ENCODE measurements around the gene UBE2V1. TPM values are rescaled to one million over a fixed set of nuclear protein-coding genes. Genes with fewer than 3 reads are reported as not detected.

UBE2V1 gene
- total and polyA plus RNA-seq, 2 of the 13 experiments (the other 11 are each of a cell fraction or from before 2014, with no cell fraction given), result 81.3 to 132 TPM

DNA sequence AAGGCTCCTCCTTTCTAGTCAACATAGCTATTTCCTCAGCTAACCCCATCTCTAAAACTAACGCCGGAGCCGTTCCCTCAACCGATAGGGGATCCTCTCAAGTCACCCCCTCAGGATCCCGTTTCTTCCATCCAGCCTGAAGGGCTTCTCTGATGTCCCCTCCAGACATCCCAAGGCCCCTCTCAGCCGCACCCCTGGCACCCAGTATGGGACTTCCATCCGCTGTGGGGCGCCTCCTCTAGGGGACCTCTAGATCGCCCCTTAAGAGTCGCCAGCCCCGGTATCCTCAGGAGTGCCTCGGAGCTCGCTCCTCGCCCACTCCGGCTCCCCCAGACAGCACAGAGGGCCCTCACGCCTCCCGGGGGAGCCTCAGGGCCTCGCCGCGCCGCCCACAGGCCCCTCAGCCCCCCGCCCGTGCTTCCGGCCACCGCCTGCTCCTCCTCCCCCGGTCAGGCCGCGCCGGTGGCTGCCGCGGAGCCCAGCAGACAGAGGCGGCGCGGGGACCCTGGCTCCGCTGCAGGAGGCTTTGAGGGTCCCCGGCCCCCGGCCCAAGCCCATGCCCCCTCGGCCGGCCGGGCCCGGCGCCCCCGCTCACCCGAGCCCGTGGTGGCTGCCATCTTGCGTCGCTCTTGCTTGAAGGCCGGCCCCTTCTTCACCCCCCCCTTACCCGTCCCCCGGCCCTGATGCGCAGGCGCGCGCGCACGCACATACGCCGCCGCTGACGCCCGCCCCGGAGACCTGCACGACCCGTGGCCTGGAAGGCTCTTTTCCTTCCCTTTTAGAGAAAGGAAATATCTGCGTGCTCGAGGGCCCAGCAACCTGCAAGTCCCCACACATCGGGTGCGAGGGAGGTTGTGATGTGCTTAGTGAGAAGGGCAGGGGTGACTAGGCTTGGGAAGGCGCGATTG, at the start of gene UBE2V1 (continued):
- TF ChIP-seq, protein P1, sequence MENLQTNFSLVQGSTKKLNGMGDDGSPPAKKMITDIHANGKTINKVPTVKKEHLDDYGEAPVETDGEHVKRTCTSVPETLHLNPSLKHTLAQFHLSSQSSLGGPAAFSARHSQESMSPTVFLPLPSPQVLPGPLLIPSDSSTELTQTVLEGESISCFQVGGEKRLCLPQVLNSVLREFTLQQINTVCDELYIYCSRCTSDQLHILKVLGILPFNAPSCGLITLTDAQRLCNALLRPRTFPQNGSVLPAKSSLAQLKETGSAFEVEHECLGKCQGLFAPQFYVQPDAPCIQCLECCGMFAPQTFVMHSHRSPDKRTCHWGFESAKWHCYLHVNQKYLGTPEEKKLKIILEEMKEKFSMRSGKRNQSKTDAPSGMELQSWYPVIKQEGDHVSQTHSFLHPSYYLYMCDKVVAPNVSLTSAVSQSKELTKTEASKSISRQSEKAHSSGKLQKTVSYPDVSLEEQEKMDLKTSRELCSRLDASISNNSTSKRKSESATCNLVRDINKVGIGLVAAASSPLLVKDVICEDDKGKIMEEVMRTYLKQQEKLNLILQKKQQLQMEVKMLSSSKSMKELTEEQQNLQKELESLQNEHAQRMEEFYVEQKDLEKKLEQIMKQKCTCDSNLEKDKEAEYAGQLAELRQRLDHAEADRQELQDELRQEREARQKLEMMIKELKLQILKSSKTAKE (CRISPR knock-in tag; IDR thresholded peaks at IDR 0.05; ENCODE audit: borderline replicate concordance), result no peak
- TF ChIP-seq, protein P2, sequence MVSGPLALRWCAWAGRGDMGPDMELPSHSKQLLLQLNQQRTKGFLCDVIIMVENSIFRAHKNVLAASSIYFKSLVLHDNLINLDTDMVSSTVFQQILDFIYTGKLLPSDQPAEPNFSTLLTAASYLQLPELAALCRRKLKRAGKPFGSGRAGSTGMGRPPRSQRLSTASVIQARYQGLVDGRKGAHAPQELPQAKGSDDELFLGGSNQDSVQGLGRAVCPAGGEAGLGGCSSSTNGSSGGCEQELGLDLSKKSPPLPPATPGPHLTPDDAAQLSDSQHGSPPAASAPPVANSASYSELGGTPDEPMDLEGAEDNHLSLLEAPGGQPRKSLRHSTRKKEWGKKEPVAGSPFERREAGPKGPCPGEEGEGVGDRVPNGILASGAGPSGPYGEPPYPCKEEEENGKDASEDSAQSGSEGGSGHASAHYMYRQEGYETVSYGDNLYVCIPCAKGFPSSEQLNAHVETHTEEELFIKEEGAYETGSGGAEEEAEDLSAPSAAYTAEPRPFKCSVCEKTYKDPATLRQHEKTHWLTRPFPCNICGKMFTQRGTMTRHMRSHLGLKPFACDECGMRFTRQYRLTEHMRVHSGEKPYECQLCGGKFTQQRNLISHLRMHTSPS (CRISPR knock-in tag; IDR thresholded peaks at IDR 0.05; ENCODE audit: low read depth), result peak; percentile 1; the same call in 1 of the 2 replicates
- TF ChIP-seq, protein P3, sequence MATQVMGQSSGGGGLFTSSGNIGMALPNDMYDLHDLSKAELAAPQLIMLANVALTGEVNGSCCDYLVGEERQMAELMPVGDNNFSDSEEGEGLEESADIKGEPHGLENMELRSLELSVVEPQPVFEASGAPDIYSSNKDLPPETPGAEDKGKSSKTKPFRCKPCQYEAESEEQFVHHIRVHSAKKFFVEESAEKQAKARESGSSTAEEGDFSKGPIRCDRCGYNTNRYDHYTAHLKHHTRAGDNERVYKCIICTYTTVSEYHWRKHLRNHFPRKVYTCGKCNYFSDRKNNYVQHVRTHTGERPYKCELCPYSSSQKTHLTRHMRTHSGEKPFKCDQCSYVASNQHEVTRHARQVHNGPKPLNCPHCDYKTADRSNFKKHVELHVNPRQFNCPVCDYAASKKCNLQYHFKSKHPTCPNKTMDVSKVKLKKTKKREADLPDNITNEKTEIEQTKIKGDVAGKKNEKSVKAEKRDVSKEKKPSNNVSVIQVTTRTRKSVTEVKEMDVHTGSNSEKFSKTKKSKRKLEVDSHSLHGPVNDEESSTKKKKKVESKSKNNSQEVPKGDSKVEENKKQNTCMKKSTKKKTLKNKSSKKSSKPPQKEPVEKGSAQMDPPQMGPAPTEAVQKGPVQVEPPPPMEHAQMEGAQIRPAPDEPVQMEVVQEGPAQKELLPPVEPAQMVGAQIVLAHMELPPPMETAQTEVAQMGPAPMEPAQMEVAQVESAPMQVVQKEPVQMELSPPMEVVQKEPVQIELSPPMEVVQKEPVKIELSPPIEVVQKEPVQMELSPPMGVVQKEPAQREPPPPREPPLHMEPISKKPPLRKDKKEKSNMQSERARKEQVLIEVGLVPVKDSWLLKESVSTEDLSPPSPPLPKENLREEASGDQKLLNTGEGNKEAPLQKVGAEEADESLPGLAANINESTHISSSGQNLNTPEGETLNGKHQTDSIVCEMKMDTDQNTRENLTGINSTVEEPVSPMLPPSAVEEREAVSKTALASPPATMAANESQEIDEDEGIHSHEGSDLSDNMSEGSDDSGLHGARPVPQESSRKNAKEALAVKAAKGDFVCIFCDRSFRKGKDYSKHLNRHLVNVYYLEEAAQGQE (IDR thresholded peaks at IDR 0.05; ENCODE audit: borderline replicate concordance in 1 of 2, low read depth in 1 of 2, low read length in 2 of 2), result no peak; a peak in 1 of 4 replicates
- TF ChIP-seq ZNF841 (CRISPR knock-in tag; IDR thresholded peaks at IDR 0.05; ENCODE audit: borderline replicate concordance) (no peak), FOXK1 (CRISPR knock-in tag; IDR thresholded peaks at IDR 0.05; ENCODE audit: borderline replicate concordance, low read depth) (no peak), KAT8 (CRISPR knock-in tag; IDR thresholded peaks at IDR 0.05) (peak; percentile 86), MXI1 (IDR thresholded peaks at IDR 0.05; ENCODE audit: borderline replicate concordance, low read depth, low read length) (peak; percentile 85), NFKB2 (CRISPR knock-in tag; IDR thresholded peaks at IDR 0.05; ENCODE audit: borderline replicate concordance) (peak; percentile 95), ZNF468 (CRISPR knock-in tag; IDR thresholded peaks at IDR 0.05) (no peak; the same call in 1 of the 2 replicates), ZNF136 (CRISPR knock-in tag; IDR thresholded peaks at IDR 0.05; ENCODE audit: low read depth) (peak; percentile 38; the same call in 1 of the 2 replicates), FOSL1 (CRISPR knock-in tag; IDR thresholded peaks at IDR 0.05; ENCODE audit: borderline replicate concordance) (no peak), YY1 (IDR thresholded peaks at IDR 0.05; ENCODE audit: insufficient read depth, insufficient replicate concordance, low read depth, low read length) (peak; percentile 97), RBM22 (optimal IDR thresholded peaks at IDR 0.05; ENCODE audit: low read length) (peak; percentile 39), TAF1 (CRISPR knock-in tag; IDR thresholded peaks at IDR 0.05) (peak; percentile 87; the same call in 1 of the 2 replicates)
- TF ChIP-seq, protein P4, sequence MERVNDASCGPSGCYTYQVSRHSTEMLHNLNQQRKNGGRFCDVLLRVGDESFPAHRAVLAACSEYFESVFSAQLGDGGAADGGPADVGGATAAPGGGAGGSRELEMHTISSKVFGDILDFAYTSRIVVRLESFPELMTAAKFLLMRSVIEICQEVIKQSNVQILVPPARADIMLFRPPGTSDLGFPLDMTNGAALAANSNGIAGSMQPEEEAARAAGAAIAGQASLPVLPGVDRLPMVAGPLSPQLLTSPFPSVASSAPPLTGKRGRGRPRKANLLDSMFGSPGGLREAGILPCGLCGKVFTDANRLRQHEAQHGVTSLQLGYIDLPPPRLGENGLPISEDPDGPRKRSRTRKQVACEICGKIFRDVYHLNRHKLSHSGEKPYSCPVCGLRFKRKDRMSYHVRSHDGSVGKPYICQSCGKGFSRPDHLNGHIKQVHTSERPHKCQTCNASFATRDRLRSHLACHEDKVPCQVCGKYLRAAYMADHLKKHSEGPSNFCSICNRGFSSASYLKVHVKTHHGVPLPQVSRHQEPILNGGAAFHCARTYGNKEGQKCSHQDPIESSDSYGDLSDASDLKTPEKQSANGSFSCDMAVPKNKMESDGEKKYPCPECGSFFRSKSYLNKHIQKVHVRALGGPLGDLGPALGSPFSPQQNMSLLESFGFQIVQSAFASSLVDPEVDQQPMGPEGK (CRISPR knock-in tag; IDR thresholded peaks at IDR 0.05), result peak; percentile 92
- TF ChIP-seq, protein P5, sequence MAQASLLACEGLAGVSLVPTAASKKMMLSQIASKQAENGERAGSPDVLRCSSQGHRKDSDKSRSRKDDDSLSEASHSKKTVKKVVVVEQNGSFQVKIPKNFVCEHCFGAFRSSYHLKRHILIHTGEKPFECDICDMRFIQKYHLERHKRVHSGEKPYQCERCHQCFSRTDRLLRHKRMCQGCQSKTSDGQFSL (CRISPR knock-in tag; IDR thresholded peaks at IDR 0.05), result peak; percentile 95
